ENCODE data around the gene HSPA1B. TPM values are rescaled to one million over a fixed set of nuclear protein-coding genes. Genes with fewer than 3 reads are reported as not detected.
"Not testable (repeated sequence)": the region's sequence is repeated elsewhere in the genome, so short reads cannot be mapped to it uniquely, and the experiment has no call there.

Gene HSPA1B
- total RNA-seq, 1 experiment from 2014 or later = 265 TPM

- TF ChIP-seq CTCF (conservative IDR thresholded peaks at IDR 0.05; ENCODE audit: low read depth, low read length) = no peak
- no peak for TF ChIP-seq EZH2 (IDR thresholded peaks at IDR 0.05; ENCODE audit: low read length, unreplicated experiment)
- TF ChIP-seq EZH2phosphoT487 (IDR thresholded peaks at IDR 0.05; ENCODE audit: borderline replicate concordance, low read length) = no peak
- POLR2A ChIA-PET (ENCODE audit: unreplicated experiment) = interaction anchor here (0.6 to 0.7 kb wide), 2 partner anchors 13 to 1133 kb away, joined by 5 to 14 read pairs; no protein-coding TSS in a partner anchor
- H3K9me2 ChIP-seq (replicated peaks; ENCODE audit: low read length) = no peaks in the 10 kb centered on the region
- H3K9ac ChIP-seq (ENCODE audit: low read length) = no peak overlapping the region
- CTCF ChIA-PET = no interaction called here
- DNase-seq (peak; percentile 19), ATAC-seq (no peak)
- intact Hi-C loops (cut with micrococcal nuclease) = loop anchor here (5.0 kb wide), 1 partner anchor 83 kb away; the partner anchor contains the start of gene CLIC1
- H3K27me3 ChIP-seq (ENCODE audit: low read length) = no peaks in the 10 kb centered on the region
- H3F3A ChIP-seq (ENCODE audit: low read length, unreplicated experiment) = peaks cover 7% of the 10 kb centered on the region
- H2AFZ ChIP-seq (ENCODE audit: low read length) = no peak overlapping the region
- peaks cover 71% of the 10 kb centered on the region for H3K79me2 ChIP-seq (ENCODE audit: low read length)
- peaks cover 48% of the 10 kb centered on the region for H3K4me1 ChIP-seq (ENCODE audit: insufficient read depth, low read length)
- H3K9me3 ChIP-seq (ENCODE audit: low read length) = no peaks in the 10 kb centered on the region
- no peaks in the 10 kb centered on the region for H3K36me3 ChIP-seq (ENCODE audit: low read depth, low read length)
- H4K20me1 ChIP-seq (ENCODE audit: low read length) = peaks cover 29% of the 10 kb centered on the region
- H3K27ac ChIP-seq (ENCODE audit: low read length) = peak overlapping the region; percentile 5; the same call in 1 of the 2 replicates
- BruUV-seq (replicated peaks) = no TSS peak
- peak overlapping the region; percentile 91 for H3K4me2 ChIP-seq (ENCODE audit: low read length)
- peak overlapping the region; percentile 80 for H3K4me3 ChIP-seq (ENCODE audit: low read length)
These were observed 7.7 kb upstream of the HSPA1B start for GRCh38 chr6:31819871-31820299.

GRCh38 chr6:31820399-31820798 is 7.1 kb upstream of the HSPA1B start:
- H3K9ac ChIP-seq (ENCODE audit: low read length); H3F3A ChIP-seq (ENCODE audit: low read length, unreplicated experiment); H3K27me3 ChIP-seq (ENCODE audit: low read length); H2AFZ ChIP-seq (ENCODE audit: low read length); ATAC-seq; H3K9me3 ChIP-seq (ENCODE audit: low read length); CTCF ChIA-PET; DNase-seq; H3K36me3 ChIP-seq (ENCODE audit: low read depth, low read length); H3K9me2 ChIP-seq (replicated peaks; ENCODE audit: low read length); intact Hi-C loops (cut with micrococcal nuclease); BruUV-seq (replicated peaks): not testable (repeated sequence)
- Histone ChIP-seq H3K4me3 (ENCODE audit: low read length) (peak overlapping the region; percentile 80), H3K4me1 (ENCODE audit: insufficient read depth, low read length) (peaks cover 52% of the 10 kb centered on the region), H4K20me1 (ENCODE audit: low read length) (peaks cover 29% of the 10 kb centered on the region), H3K27ac (ENCODE audit: low read length) (peak overlapping the region; percentile 91), H3K79me2 (ENCODE audit: low read length) (peaks cover 70% of the 10 kb centered on the region), H3K4me2 (ENCODE audit: low read length) (peak overlapping the region; percentile 91)
- POLR2A ChIA-PET (ENCODE audit: unreplicated experiment) = interaction anchor here (0.6 to 0.7 kb wide), 2 partner anchors 13 to 1133 kb away, joined by 5 to 14 read pairs; no protein-coding TSS in a partner anchor

GRCh38 chr6:31821301-31822035 is 6.1 kb upstream of the HSPA1B start:
- no peaks in the 10 kb centered on the region for H3K36me3 ChIP-seq (ENCODE audit: low read depth, low read length)
- H3F3A ChIP-seq (ENCODE audit: low read length, unreplicated experiment) = peaks cover 13% of the 10 kb centered on the region
- H3K27ac ChIP-seq (ENCODE audit: low read length) = peak overlapping the region; percentile 91
- intact Hi-C loops (cut with micrococcal nuclease) = no loop called here
- no peaks in the 10 kb centered on the region for H3K9me3 ChIP-seq (ENCODE audit: low read length)
- H3K9ac ChIP-seq (ENCODE audit: low read length) = peak overlapping the region; percentile 81
- peaks cover 78% of the 10 kb centered on the region for H3K79me2 ChIP-seq (ENCODE audit: low read length)
- H3K4me2 ChIP-seq (ENCODE audit: low read length) = peak overlapping the region; percentile 91
- POLR2A ChIA-PET (ENCODE audit: unreplicated experiment) = interaction anchor here (0.6 kb wide), 2 partner anchors 43 to 91 kb away, joined by 4 to 5 read pairs; no protein-coding TSS in a partner anchor
- H2AFZ ChIP-seq (ENCODE audit: low read length) = peak overlapping the region; percentile 78
- H3K9me2 ChIP-seq (replicated peaks; ENCODE audit: low read length) = no peaks in the 10 kb centered on the region
- H3K27me3 ChIP-seq (ENCODE audit: low read length) = no peaks in the 10 kb centered on the region
- peaks cover 62% of the 10 kb centered on the region for H3K4me1 ChIP-seq (ENCODE audit: insufficient read depth, low read length)
- CTCF ChIA-PET = no interaction called here
- TF ChIP-seq EZH2 (IDR thresholded peaks at IDR 0.05; ENCODE audit: low read length, unreplicated experiment) (no peak), CTCF (conservative IDR thresholded peaks at IDR 0.05; ENCODE audit: low read depth, low read length) (no peak), EZH2phosphoT487 (IDR thresholded peaks at IDR 0.05; ENCODE audit: borderline replicate concordance, low read length) (no peak)
- peak; percentile 33 for ATAC-seq
- peaks cover 29% of the 10 kb centered on the region for H4K20me1 ChIP-seq (ENCODE audit: low read length)
- DNase-seq = peak; percentile 84
- H3K4me3 ChIP-seq (ENCODE audit: low read length) = peak overlapping the region; percentile 73
- BruUV-seq (replicated peaks) = TSS peak; percentile 64

Measured in PC-3 (cell line).